Smooth muscle cell of the brain vasculature (primary cell): ENCODE data around the gene UST.
"Not testable (repeated sequence)": the region's sequence is repeated elsewhere in the genome, so short reads cannot be mapped to it uniquely, and the experiment has no call there.

Experiments used
- DNase-seq: peaks from one replicate; pipeline ENCODE4 v3.0.0-alpha.2; 2012; ENCODE audit warnings: low read depth, low spot score

The UST gene

DNA sequence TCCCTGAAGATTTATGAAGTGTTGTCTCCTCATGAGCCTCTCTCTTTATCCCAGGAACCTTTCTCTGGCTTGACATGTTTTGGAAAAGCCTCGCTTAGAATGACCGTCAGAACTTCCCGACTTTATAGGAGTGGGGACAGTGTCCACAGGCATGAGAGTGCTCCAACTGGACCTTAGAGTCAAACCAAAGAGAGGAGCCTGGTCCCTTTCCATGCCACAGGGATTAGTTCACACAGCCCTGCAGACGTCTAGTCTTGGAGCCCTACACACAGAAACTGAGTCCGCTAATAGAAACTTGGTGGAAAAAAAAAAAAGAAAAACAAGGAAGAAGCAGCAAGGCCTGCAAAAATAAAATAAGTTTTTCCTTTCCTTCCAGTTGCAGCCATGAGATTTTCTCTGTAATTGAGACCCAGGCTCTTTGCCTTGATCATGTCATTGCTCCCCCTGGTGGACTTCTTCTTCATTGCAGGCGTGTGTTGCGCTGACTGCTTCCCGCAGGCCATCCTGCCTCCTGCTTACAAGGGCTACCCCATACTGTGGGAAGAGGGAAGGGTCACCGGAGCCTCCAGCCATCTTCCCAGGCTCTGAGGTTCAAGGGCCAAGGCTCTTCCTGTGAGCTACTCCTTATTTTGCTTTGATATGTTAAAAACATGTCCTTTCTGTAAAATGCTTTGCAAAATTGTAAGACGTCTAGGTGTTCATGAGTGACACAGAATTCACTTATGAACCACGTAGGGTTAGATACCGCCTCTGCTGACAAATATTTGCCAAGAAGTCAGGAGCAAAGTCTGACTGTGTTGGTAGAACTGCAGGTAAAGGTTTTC, 201.0 kb downstream of the UST start:
- DNase-seq, result peak; percentile 85

DNA sequence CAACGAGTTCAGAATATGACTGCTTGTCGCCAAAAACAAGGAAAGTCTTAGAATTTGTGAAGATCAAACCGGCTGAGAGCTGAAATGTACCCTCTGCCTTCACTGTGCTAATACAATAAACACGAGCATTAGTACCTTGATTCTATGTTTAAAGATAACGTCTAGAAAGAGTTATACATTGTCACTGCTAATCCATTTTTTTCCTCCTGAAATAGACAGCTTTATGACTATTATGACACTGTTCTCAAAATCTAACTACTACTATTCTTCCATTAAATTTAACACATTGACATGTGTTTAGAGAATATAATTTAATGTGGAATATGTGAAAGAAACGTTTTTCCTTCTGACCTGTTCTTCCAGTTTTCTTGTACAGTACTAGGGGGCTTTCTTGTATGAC, 204.8 kb downstream of the UST start:
- no peak for DNase-seq

DNA sequence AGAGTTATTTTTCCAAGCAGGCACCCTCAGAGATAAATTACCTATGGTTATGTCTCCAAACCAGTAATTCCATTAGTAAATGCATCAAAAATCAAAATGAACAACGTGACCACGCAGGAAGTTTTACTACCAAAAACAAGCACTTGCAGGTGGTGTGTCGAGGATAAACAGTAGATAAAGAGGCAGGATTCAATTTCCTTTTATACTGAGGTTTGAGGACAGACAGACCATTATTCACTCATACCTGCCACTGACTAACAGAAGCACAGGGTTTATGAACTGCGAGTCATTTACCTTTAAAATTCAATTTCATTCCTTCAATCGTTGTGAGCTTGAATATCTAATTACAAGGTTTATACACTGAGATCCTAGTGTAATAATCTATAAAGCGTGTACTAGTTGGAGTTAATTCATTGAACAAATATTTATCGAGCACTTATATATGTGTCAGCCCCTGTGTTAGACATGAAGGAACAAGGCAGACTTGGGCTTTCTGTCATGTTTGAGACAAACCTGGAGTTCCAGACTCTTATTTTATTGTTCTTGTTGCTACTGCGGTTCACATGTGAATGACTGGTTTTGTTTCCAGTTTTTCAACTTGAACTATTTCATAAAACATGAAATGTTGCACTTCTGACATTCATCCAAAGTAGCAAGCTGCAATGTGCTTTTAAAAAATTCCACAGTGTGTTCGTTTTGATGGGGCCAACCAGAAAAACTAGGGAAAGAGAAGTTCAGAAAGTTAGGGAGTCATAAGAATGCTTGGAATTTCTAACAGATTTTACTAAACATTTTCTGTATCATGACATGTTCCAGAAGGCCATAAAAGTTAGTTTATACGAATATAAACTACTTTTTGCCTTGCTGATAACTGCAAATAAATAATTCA, 205.6 kb downstream of the UST start:
- no peak for DNase-seq

GRCh38 chr6:148954461-148954860, 207.6 kb downstream of the UST start:
- DNase-seq, result no peak

DNA sequence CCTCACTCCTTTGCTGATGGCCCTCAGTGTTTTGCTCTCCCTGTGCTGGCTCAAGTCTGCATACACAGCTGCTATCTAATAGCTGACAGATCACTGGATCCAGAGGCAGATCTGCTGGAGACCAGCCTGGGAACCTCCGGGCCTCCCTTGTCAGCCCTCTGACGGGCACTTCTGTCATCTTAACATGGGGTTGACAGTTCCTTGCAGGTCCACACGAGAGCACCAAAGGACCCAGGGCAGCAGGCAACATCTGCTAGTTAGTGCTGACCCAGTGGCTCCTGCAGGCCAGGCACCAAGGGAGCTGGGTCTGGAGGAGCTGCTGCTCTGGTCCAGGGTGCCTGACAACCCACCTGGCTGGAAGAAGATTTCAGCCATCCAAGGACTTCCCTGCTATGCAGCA, 208.1 kb downstream of the UST start:
- no peak for DNase-seq

GRCh38 chr6:148955441-148955840, 208.6 kb downstream of the UST start:
- DNase-seq, result no peak

DNA sequence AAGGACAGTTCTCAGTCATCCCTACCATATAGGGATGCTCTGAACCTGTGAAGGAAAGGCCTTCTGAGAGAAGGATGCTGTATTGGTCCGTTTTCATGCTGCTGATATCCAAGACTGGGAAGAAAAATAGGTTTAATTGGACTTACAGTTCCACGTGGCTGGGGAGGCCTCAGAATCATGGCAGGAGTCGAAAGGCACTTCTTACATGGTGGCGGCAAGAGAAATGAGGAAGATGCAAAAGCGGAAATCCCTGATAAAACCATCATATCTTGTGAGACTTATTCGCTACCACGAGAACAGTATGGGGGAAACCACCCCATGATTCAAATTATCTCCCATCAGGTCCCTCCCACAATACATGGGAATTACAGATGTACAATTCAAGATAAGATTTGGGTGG, 209.3 kb downstream of the UST start:
- DNase-seq, result not testable (repeated sequence)

- no peak for DNase-seq
These were observed 210.9 kb downstream of the UST start for GRCh38 chr6:148957752-148958151.

- no peak for DNase-seq
These were observed 212.2 kb downstream of the UST start for GRCh38 chr6:148959008-148959407.

- no peak for DNase-seq
These were observed 212.7 kb downstream of the UST start for GRCh38 chr6:148959501-148959900.

GRCh38 chr6:148962854-148963515, 216.2 kb downstream of the UST start:
- no peak for DNase-seq

DNA sequence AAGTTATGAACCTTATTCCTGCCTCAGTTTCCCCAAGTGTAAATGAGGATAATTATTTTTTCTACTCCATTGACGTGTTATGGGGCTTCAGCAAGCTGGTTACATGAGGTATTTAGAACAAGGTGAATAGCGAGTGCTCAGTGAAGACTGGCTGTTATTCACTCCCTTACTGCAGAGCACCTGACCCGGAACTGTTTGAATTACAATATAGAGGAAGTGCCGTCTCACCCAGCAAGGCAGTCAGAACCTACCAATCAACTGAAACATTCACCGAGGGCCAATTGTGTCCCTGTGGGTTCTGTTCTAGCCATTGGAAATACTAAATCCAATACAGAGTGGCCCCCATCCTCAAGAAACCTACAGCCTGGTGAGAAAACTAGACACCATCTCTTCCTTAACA, 216.9 kb downstream of the UST start:
- no peak for DNase-seq

DNA sequence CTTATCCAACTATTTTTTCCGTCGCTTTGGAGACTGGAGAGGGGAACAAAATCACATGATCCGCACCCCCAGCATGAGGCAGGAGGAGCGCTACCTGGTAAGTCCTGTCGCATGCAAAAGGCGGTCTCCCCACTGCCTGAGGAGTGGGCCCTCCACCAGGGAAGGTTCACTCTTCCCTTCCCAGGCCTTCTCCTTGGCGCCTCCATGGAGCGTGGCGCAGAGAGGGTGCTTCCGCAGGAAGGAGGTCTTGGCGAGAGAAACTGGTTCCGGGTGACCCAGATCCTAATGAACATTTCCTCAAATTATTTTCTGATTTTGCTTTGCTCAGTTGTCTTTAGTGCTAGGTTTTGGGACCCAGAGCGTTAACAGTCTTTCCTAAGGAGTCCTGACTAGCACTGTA, 217.6 kb downstream of the UST start:
- DNase-seq, result no peak

GRCh38 chr6:148965287-148965686, 218.5 kb downstream of the UST start:
- no peak for DNase-seq

DNA sequence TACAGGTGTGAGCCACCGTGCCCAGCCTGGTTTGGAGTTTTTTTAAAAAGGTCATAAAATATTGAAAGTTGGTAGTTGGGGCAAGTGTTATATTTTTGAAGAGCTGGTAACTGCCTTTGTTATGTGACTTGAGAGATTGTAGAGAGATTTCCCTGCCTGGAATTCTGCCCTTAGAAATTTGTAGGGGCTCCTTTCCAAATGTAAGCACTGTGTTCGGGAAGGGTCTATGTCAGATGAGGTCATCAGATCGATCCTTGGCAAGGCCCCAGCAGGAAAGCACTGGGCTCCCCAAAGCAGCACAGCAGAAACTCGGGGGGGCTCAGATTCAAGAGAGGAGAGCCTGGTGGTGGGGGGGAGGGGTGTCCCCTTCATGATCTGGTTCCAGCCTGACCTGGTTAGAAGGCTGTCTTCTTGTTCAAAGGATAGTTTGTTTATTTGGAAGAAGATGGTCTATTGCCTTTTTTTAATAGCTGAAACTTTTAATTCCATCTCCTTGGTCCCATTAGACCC, 220.2 kb downstream of the UST start:
- DNase-seq, result no peak

GRCh38 chr6:148967541-148967956, 220.7 kb downstream of the UST start:
- DNase-seq, result no peak

DNA sequence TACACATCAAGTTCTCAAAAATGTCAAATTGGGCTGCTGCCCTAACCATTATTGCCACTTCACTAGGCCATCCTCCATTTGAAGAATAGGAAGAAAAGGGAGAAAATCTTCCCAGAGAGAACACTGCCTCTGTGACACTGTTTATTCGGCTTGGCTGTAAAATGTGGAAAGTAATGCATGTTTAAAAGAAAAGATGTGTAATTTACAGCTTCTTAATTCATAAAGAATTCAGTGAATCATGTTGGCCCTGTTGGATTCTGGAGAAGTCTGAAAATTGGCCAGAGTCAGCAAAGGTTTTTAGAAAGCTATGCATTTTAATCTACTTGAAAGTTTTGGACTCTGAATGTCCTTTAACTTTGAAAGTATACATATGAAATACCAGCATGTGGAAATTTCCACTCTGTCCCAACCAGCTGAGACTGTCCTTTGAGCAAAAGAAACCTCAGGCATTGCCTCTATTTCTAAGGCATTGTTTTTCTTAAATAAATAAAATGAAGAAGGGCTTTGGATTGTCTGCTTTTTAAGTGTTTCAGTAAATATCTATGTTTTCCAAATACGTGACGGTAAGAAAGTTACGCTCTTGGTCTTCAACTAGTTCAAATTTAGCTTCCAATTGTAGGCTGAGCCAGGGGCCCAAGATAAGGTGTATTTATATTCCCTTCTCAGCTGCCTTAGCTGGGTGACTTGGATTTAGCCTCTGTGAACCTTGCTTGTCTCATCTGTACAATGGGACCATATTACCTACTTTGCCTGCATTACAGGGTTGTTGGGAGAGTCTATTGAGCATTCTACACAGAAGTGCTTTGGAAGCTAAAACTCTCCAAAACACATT, 222.2 kb downstream of the UST start:
- DNase-seq, result no peak

- peak; percentile 98 for DNase-seq
These were observed 222.8 kb downstream of the UST start for GRCh38 chr6:148969603-148970061.

GRCh38 chr6:148971031-148971927, 224.4 kb downstream of the UST start:
- DNase-seq, result no peak

- peak; percentile 47 for DNase-seq
These were observed 225.7 kb downstream of the UST start for GRCh38 chr6:148972481-148972880.
